ENCODE results near the gene FOXO3.
"Not testable (repeated sequence)": the region's sequence is repeated elsewhere in the genome, so short reads cannot be mapped to it uniquely, and the experiment has no call there.

The FOXO3 gene

DNA sequence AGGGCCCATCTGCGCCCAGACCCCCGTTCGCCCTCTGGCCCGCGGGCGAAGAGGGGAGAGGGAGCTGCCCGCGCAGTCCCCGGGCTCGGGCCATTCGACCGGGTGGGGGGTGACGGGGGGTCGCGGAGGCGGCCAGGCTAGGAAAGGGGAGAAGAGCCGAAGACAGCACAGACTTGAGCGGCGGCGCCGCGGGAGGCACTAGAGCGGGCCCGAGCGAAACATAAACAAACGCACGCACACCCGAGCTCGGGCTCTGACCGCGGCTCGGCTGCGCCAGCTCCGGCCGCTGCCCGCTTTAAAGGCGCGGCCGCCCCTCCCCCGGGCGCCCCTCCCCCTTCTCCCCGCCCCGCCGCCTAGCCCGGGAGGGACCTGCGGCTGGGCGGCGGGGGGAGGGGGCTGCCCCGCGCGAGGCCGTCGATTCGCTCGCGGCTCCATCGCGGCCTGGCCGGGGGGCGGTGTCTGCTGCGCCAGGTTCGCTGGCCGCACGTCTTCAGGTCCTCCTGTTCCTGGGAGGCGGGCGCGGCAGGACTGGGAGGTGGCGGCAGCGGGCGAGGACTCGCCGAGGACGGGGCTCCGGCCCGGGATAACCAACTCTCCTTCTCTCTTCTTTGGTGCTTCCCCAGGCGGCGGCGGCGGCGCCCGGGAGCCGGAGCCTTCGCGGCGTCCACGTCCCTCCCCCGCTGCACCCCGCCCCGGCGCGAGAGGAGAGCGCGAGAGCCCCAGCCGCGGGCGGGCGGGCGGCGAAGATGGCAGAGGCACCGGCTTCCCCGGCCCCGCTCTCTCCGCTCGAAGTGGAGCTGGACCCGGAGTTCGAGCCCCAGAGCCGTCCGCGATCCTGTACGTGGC is at the start of gene FOXO3:
FOXO3 (plus strand) TSS at position 455 of the 846 bp plus-strand sequence; CDS start at position 747, 292 bp downstream.
- peak; percentile 79 for DNase-seq

DNA sequence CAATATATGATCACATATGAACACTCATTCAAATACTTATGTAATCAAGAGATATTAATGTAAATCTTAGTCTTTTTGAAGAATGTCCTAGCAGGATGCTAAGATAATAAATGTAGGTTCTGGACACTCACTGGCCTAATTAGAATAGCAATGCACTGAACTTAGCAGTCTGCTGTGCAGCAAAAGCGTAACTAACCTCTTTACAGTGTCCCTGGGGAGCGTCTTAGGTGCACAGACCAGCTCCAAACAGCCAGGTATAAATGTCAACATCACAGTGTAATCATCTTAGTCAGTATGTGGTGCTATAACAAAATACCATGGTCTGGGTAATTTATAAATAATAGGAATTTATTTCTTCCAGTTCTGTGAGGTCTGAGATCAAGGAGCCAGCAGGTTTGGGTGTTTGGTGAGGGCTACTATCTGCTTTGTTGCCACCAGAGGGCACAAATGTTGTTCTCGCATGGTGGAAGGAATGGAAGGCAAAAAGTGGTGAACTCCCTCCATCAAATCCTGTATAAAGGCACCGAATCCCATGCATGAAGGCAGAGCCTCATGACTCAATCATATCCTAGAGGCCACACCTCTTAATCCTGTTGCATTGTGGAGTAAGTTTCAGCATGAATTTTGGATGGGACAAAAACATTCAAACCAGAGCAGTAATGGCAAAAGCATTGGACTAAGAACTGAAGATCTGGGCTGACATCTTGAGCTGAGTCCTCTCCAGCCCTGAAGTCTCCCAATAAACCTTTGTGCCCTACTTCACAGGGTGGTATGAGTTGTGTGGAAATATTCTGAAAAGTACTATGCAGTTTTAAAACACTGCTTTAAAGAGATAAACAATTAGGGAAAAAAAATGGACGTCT is 41.8 kb upstream of the FOXO3 start:
- peak; percentile 51 for DNase-seq

DNA sequence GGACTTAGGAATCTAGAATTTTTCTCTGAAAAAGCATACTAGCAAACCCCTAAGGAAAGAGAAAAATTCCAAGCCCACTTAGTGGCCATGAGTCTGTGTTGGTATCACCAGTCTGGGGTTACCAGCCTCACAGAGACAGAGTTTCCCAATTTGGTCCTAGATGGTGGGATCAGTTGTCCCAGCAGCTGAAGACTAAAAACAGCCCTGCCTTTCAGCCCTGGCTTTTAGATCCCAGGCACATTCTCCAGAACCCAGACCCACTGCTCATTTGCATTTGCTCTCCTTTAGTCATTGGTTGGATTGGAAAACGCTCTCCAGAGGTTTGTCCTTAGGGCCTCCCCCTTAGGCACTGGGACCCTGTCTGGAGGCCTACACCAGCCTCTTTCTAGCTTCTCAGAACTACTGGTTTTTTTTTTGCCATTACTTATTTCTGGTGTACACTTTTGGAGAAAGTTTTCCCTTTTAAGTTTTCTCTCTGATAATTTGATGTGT is 39.1 kb upstream of the FOXO3 start:
- no peak for DNase-seq

DNA sequence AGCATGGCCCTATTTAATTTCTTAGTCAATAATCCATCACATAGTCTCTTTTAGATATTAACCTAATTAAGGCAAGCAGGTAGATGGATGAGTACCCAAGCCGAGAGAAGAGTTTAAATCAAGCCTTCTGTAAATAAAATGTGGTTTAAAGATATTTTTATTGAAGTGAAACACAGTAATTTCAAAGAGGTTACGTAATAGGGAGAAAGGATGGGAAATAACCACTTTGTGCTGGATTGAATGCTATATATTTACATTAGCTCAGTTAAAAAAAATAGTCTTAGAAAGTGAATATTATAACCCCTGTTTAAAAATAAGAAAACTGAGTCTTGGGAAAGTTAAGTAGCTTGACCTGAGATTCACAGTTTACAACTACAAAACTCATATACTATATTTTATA is 37.0 kb upstream of the FOXO3 start:
- no peak for DNase-seq

DNA sequence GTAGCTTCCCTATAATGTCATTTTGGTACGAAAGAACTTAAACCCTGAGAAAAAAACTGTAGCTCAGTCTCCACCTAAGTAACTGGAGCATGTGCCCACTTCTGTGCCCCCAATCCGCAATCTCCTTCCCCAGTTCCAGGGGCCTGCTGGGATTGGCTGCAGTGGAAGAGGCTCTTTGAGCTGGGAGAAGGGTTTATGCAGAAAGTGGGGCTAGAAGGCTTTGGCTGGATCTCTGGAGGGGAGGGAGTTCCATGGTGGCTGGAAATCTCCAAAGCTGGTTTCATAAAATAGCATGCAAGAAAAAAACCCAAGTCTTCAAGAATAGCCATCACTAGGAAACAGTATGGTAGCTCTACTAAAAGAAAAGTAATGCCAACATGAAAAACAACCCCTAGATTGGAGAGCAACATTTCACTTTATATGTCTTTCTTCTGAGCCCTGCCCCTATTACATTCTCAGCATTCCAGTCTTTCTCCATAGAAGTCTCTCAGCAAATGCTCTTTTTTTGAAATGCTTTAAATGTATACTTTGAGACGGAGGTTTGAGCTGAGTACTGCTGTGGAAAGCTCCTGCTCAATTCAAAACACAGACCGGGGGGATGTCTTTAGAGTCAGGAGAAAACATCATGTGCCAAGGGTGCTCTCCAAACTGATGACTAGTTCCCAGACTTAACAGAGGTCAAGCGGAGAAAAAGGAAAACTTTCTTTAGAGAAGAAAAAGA is 36.0 kb upstream of the FOXO3 start:
- no peak for DNase-seq

DNA sequence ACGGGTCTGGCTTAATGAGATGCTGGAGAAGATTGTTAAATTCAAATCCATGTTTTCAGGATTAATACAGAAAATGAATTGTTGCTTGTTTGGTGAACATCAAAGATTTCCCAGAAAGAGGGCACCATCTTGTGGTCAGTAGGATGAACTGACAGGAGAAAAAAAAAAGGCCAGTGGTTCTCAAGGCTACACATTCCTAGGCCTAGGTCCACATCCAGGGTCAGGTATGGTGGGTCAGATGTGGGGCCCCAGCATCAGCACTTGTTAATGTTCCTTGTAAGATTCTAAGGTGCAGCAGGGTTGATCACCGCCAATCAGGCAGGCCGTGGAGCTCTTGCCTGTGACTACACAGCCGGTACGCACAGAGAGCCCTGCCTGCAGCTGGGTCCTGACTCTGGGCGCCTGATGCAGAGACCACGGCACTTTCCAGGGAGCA is 34.0 kb upstream of the FOXO3 start:
- peak; percentile 57 for DNase-seq

DNA sequence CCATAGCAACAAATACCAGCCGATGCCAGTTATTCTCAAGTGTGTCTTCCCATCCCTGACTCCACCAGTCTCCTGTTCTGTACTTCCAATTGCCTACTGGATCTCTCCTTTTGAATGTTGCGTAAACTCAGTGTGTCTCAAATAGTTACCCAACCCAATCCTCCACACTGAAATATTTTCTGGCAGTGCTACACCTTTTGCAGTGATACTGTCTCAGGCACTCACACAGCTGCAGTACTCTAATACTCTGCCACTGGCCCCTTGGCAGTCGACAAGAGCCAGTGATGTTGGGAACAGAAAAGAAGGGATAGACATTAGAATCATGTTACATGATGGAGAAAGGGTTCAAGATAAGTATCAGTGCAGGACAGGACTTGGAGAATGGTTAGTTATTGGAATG is 31.8 kb upstream of the FOXO3 start:
- DNase-seq = no peak

DNA sequence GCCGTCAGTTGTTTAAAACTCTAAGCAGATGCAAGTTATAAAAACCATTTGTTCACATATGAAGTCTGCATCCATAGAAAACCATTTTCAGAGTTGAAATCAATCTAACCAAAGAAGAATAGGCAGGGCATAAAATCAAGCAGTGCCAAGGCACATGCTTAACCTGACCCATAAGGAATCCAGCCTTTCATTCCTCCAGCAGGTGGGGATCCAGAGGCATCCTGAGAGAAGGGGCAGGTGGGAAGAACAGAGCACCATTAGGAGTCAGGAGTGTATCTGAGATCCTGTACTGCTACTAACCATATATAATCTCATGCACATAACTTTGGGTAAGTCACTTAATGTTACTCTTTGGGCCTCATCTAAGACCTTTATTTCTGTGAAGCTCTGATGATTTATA is 29.4 kb upstream of the FOXO3 start:
- DNase-seq = no peak

DNA sequence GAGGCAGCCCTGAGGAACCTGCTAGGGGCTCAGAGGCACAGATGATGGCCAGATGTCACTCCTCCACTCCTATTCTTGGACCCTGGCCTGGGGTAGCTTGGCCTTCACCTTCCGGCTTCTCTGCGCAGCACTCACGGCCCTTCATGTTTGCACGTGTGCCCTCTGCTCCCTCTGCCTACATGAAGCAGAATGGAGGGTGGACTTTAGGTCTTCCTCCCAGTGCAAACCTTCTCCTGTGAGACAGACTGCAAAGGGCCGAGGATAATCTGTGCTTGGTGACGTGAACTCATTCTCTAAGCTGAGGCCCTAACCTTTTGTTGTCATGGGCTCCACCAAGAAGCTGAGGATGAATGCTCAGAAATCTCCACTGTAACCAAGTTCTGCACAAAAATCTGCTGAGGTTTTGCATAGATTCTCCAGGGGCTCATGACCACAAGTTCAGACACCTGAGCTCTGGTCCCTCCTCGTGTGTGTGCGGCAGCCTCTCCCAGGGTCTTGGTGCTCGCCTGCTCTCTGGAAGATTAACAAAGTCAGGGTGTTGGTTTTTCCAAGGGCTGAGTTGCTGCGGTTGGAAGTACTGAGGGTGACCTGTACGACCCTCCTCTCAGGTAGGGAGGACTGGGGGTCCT is 25.5 kb upstream of the FOXO3 start:
- no peak for DNase-seq

DNA sequence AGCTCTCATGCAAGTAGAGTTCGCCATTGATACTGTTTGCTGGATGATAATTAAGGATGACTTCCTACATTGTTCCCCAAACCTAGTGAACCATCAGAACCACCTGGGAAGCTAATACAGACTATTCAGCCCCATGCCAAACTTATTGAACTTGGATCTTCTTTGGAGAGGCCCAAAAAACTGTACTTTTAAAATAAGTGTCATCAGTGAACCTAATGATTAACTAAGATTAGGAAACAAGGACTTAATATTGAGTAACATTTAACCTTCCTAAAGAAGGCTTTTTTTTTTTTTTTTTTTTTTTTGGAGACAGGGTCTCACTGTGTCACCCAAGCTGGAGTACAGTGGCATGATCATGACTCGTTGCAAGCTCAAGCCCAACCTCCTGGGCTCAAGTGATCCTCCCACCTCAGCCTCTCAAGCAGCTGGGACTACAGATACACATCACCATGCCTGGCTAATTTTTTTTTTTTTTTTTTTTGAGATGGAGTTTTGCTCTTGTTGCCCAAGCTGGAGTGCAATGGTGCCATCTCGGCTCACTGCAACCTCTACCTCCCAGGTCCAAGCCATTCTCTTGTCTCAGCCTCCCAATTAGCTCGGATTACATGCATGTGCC is 24.7 kb upstream of the FOXO3 start:
- DNase-seq = not testable (repeated sequence)

DNA sequence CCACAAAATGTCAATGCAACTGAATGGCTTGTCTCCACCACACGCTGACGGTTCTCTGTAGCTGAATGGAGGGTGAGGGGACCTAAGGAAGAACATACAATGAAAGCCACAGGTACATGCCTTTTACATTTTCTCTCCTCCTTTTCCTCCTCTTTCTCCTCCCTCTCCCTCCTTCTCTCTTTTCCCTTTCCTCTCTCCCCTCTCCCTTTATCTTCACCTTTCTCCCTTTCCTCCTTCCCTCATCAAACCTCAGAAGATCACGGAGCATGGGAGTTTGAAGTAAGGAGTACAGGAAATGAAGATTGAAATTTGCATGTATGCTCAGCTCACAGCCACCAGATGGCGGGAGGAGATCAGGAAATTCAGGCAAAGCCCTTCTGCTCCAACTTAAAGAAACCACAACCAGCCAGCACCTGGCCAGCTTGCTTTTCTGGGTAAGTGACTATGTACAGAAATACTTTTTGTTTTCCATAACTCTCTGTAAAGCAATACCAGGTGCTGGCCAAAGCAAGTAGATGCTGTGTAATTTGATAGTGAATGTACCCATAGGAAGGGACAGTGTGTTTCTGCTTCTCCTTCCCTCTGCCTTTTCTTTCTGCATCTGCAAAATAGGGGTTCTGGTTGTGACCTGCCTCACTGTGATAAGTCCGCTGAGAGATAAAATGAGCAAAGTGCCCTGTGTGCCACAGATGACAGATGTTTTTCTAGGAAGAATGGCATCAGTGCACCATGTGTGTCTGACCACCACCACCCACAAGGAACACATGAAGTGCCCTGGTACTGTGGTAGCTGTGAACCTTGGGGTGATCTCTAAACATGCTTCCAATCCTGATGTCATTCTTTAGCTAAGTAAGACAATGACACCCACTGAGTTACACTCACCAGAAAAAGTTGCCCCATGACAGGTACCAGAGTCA is 18.6 kb upstream of the FOXO3 start:
- DNase-seq = peak; percentile 89

DNA sequence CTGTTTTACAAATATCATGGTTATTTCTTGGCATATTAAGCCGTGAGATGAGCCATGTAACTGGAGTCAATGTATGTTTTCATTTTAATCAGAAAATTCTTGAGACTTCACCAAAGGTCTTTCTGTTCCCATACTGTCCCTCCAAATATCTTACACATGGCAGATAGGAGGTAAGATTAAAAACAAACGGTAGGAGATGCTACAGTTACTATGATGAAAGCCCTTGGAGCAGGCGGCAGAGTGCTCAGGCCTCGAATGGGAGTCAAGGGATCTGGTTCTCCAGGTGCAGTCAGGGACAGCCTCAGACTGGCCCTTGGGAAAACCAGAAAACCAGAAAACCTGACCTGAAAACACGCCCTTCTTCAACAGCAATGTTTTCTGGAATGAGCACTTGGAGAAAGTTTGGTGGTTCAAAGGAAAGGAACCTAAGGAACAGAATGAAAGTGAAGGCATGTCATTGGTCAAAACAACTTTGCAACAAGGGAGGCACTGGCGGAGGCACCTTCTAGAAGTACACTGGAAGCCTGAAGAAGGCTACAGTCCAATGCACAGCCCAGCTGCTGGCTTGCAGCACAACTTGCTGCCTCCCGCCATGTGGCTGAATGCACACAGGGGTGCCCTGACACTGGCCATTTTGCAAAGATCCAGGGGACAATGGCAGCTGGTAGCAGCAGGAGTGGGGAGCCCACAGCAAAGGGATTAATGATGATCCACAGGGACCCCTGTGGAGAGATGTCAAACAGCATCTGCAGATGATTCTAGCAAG is 17.4 kb upstream of the FOXO3 start:
- no peak for DNase-seq

DNA sequence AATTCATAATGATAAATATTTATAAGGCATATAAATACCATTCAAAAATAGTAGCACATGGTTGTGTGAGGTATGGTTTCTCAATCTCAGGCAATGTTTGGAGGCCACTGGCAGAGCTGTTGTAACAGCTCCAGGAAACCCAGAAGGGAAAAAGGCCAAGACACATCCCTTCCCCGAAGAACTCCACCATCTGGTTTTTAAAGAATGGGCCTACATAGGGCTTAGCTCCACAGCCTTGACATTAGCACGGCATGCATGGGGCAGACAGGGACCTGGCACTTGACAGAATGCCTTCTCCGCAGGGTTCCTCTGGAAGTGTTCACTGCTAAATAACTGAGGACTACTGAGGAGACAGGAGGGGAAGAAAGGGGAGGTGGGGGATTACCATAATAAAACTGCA is 16.1 kb upstream of the FOXO3 start:
- no peak for DNase-seq

DNA sequence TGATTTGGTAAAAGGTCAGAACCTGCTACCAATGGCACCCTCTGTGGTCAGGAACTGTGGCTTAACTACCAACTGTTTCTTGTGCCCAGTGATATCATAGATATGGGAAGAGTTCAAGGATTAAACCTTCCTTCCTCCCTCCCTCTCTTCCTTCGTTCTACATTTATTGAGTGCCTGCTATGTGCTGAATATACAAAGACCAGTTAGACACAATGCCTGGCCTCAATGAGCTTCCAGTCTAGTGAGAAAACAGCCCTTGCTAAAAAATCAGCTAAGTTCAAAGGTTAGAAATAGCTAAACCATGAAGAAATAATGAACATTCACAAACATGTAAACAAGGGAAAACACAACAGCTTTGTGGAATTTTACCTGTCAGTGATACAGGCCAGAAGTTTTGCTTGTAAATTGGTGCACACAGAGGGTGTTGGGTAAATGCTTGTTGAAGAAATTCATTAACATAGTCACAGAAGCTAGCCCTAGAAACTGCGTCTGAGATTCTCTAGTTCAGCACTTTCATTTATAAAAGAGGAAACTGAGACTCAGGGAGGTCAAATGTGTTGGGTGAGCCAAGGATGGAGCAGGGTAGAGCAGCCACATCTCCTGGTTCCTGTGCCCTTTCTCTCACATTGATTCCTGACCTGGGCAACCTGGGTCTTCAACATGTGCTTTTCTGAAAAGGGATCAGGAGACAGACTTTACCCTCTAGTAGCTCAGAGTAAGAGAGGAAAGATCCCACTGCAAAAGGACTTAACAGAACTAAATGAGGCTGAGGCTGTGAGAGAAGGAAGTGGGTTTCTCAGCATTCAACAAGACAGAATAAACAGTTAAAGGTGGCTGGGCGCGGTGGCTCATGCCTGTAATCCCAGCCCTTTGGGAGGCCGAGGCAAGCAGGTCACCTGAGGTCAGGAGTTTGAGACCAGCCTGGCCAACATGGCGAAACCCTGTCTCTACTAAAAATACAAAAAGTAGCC is 14.4 kb upstream of the FOXO3 start:
- no peak for DNase-seq

DNA sequence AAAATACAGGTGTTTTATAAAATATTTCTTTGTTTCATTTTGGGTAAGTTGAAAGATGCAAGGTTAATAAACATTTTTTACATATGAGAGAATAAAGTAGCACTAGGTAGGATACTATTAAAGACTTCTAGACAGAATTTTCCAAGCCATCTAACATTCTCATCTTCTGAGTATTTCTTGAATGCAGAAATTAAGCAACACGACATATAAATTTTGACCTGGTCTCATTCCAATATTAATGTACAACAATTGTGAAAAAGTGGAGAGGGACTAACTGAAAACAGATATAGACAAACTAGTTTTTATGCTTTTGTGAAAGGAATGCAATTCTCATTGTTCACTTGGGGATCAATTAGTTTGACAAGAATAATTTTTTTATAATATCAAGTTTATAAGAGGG is 11.5 kb upstream of the FOXO3 start:
- no peak for DNase-seq

DNA sequence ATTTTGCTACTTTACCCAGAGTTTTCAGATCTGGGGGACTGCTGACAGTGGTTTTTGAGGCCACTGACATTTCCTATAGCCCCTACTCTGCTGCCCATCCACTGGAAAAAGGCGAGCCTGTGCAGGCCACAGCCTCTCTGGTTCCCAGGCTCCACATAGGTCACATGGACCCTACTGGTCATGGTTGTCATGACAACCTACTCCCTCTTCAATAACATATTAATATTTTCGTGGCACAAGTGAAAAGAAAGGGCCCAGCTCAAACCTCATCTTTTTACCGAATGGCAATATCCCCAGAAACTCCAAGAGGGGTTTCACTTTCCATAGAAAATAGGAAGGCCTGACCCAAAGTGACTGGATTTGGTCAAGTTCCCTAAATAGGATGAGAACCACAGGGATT is 11.0 kb upstream of the FOXO3 start:
- no peak for DNase-seq

DNA sequence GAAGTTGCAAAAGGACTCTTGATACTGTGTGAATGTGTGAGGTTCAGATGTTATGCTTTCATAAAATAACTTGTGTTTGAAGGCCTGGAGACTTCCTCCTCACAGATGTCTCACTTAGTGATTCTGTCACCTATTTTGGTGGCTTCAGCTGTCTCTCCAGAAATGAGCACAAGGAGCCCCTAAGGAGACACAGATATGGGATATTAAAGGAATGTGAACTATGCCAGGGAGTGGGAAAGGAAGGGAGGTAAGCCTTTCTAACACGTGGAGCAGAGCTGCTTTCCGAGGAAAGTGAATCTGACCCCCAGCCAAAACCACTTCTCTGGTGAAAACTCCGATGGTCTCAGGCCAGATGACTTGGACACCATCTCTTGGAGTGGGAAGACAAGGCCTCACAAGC is 10.5 kb upstream of the FOXO3 start:
- DNase-seq = no peak

DNA sequence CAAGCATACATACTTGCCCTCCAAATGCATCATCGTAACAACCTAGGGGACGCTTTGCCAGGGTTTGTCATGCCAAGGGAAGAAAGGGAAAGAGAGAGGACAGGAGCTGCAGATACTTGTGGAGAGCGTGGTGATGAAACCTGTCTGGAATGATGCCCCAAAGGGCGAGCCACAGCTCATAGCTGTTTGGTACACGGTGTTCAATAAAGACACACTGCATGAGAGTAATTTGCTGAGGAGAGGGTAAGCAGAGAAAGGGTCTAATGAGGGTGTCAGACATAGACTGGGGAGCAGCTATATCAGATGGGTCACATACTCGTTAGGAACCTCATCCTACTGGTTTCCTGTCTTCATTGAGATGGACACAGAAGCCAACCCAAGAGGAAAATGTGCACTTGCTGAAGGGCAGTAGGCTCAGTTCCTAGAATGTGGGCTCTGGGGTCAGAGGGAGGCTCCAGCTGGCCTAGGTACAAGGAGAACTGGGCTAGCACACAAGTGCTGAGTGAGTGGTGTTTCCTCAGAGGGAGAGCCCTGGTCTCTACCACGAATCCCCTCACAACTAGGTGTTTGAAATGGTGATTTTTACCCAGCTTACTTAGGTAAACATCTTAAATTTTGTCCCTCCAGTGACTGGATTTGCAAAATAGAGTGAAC is 5.2 kb upstream of the FOXO3 start:
- DNase-seq = no peak
